Sigmoid colon (tissue), 4 donors: ENCODE results near the gene DHPS.

ENCODE experiments used
- CTCF ChIP-seq, 4 experiments: fragments of 450-650 bp in 3 of 4; fragments of 200-600 bp in 1 of 4; IDR thresholded peaks; one replicate each; pipeline ENCODE4 v1.5.1; 2016 to 2019; ENCODE audit warnings: antibody characterized with exemption in 4 of 4, mild to moderate bottlenecking in 3 of 4, moderate library complexity in 2 of 4
- EP300 ChIP-seq, 4 donors: sonication (generic); formaldehyde crosslinking; IDR thresholded peaks; one replicate each; pipeline ENCODE4 v1.6.1; 2017; ENCODE audit warnings: antibody characterized with exemption in 4 of 4
- POLR2A ChIP-seq, 2 donors: fragments of 450-650 bp; IDR thresholded peaks; one replicate each; pipeline ENCODE4 v1.6.1; 2016; ENCODE audit warnings: antibody characterized with exemption in 2 of 2, mild to moderate bottlenecking in 2 of 2, moderate library complexity in 2 of 2
- POLR2AphosphoS5 ChIP-seq, 4 donors: sonication (generic); formaldehyde crosslinking; IDR thresholded peaks; one replicate each; pipeline ENCODE4 v1.6.1; 2017; ENCODE audit warnings: antibody characterized with exemption in 4 of 4

- TF ChIP-seq POLR2A (IDR thresholded peaks at IDR 0.05) (no peak), CTCF (IDR thresholded peaks at IDR 0.05) (no peak), EP300 (IDR thresholded peaks at IDR 0.05) (no peak), POLR2AphosphoS5 (IDR thresholded peaks at IDR 0.05) (no peak)
Observed at GRCh38 chr19:12715929-12716328, 34.2 kb upstream of the DHPS start.
